Adrenal gland (tissue), 5 donors: Measurements from ENCODE around the gene TCF4.

Experiments
- CTCF ChIP-seq, 6 experiments: fragments of 450-650 bp in 4 of 6; fragments of 200-600 bp in 2 of 6; sonication (generic) in 1 of 6; IDR thresholded peaks; 1 replicate in 5 of 6; 2 replicates in 1 of 6; pipeline versions ENCODE4 v1.5.1 to v1.8.0; 2016 to 2021; ENCODE audit warnings: antibody characterized with exemption in 6 of 6, mild to moderate bottlenecking in 2 of 6, moderate library complexity in 1 of 6
- POLR2A ChIP-seq, 2 donors: fragments of 450-650 bp; IDR thresholded peaks; one replicate each; pipeline ENCODE4 v1.6.1; 2017; ENCODE audit warnings: antibody characterized with exemption in 2 of 2, mild to moderate bottlenecking in 2 of 2, moderate library complexity in 1 of 2
- donor health status: DM: no; HTN: no; CAD: no.

- TF ChIP-seq CTCF (IDR thresholded peaks at IDR 0.05) (no peak), POLR2A (IDR thresholded peaks at IDR 0.05) (no peak)
Observed at GRCh38 chr18:55513161-55513560, 74.8 kb downstream of the TCF4 start.
